NOMO-1 treated with DMSO at 0.1 percent for 48 hours (cell line): ENCODE data around the gene ARID5B.
"Not testable (repeated sequence)": the region's sequence is repeated elsewhere in the genome, so short reads cannot be mapped to it uniquely, and the experiment has no call there.

ENCODE experiments used
- DNase-seq: peaks from one replicate; lab custom pipeline; 2025; ENCODE audit not compliant: unreplicated experiment; lab: John Stamatoyannopoulos, UW

Gene ARID5B

DNA sequence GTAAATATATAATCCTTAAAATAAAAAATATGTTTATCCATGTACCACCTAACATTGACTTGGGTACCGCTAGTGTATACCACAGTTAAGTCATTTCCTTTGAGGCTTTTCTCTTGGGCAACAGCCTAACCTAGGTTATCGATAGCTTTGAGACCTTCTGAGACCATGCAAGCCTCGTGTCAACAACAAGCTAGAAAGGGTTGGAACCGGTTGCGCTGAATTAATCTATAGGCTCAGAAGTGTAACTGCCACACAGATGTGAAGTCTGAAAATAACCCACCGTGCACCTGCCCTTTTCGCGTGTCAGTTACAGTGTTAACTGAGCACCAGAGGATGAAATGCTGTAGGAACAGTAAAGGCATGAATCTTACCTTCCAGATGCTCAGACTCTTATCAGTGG, 59.8 kb downstream of the ARID5B start:
- peak; percentile 76 for DNase-seq

DNA sequence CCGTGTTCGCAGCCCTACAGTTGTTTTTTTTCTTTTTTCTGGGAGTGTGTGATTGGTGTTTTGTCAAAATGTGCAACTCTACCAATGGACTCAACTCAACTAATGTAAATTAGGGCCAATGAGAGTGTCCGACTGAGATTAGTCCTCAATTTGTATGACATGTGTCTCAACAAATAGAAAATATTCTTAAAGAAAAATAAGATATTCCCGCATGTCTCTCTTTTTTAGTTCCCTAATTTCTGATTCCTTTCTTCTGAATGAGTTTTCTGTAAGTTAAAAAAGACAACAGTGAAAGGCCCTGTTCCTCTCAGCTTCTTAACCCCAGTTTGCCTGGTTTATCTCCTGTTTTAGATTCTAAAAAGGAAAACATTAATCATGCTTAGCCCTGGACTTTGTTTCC, 61.5 kb downstream of the ARID5B start:
- DNase-seq, result no peak

DNA sequence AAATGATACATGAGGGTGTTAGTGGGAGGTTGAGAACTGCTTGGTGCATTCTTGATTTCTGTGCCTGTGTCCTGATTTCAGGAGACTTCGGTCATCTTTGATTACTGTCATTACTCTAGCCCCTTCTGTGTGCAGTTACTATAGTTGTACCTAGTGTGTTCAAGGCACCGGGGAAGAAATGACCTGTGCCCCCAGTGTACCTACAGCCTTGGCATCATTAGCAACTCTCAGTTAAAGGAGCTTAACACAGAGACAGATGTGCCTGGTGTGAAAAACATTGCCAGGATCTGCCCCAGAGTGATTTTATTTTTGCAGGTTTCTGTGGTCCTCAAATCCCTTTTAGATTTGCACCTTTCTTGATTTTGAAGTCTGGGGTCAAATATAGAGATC, 62.2 kb downstream of the ARID5B start:
- no peak for DNase-seq

DNA sequence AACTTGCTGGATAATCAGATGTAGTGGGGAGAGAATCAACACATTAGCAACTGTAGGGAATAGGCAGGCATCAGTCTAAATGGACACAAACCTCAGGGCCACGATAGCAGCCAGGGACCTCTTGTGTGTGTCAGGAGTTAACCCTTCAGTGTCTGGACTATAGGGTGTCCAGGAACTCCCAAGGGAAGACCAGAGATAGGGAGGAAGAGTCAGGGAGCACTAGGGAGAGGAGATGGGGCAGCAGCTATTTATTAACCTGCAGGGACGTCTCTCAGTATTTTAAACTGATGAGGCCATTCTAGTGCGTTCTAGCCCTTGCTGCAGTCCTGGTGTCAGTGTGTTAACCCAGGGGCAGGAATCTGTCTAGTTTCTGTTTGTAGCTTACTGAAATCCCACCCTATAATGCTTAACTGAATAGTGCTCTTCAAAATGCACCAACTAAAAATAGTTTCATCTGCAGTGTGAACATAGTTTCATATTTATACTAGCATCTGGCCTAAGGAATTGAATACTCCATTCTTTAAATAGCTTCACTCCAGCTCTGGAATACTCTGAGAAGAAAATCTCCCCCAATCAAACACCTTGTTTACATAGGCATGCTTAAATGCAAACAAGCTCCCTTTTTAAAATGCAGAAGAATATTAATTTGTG, 62.7 kb downstream of the ARID5B start:
- DNase-seq, result no peak

DNA sequence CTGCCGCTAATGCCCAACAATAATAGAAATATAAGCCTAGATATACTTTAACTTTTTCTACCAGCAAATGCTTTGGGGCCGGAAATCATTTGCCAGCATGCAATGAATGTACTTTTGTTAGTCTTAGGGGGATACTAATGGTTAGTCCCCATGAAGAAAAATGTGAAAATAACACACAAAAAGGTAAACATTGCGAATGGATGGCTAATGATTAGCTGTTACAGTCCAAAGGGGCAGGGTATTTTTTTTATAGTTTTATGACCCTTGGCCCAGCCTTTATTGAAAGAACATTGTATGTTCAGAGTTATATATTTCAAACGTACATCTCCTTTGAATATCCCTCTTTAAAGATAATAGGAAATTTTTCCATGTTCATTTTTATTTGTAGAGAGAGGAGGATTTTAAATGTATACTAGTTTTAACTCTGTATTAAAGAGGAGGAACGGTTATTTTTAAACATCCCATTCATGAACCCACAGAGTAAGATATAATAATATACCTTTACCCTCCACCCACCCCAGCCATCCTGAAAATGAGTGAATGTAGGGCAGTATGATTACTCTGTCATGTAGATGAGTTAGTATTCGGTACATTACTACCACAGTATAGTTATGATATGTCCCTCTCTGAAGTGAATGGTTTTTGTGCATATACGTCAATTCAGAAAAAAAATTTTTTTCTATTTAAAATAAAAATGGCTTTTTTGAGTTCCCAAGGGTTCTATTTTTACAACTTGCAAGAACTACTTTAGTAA, 63.6 kb downstream of the ARID5B start:
- no peak for DNase-seq

DNA sequence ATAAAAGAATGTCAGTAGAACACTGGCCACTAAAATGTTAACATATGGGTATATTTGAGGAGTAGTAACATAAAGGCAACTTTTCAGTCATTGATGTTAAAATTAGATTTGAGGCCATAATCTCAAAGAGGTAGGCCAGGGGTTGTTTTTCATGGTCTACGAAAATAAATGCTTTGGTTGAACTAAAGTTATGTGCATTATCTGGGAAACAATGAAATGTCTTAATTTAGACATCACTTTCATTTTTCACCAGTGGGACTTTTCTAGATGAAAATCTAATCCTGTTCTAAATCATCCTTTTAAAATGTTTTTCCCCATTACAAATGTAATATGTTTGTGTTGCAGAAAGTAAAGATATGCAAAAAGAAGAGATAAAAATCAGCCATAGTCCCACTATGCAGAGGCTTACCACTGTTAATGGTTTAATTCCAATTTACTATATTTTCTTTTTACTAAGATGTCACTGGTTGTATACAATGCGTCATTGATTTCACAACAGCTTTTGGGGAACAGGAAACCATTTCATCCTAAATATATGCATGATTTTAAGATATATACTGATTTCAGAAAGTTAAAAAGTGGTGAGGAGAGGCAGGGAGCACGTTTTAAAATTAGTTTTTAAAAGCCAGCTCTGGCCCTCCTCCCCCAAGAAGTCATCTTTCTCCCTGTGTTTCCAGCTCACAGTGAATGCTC, 64.3 kb downstream of the ARID5B start:
- DNase-seq, result no peak

DNA sequence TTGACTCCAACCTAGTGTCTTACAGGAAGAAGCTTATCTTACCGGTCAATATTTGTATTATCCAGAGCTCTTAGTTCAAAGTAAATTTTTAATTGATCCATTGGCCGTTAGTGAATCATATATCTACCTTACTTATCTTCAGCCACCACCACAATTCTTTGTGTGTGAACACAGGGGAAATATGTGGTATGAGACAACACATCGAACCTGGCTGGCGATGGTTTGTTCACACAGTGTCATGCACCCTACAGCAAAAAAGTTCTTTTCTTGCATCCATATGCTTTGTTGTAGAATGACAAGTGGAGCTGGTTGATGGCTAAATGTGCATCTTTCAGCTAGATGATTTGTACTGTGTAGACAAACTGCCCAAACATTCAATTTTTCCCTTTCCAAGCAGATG, 65.8 kb downstream of the ARID5B start:
- no peak for DNase-seq

DNA sequence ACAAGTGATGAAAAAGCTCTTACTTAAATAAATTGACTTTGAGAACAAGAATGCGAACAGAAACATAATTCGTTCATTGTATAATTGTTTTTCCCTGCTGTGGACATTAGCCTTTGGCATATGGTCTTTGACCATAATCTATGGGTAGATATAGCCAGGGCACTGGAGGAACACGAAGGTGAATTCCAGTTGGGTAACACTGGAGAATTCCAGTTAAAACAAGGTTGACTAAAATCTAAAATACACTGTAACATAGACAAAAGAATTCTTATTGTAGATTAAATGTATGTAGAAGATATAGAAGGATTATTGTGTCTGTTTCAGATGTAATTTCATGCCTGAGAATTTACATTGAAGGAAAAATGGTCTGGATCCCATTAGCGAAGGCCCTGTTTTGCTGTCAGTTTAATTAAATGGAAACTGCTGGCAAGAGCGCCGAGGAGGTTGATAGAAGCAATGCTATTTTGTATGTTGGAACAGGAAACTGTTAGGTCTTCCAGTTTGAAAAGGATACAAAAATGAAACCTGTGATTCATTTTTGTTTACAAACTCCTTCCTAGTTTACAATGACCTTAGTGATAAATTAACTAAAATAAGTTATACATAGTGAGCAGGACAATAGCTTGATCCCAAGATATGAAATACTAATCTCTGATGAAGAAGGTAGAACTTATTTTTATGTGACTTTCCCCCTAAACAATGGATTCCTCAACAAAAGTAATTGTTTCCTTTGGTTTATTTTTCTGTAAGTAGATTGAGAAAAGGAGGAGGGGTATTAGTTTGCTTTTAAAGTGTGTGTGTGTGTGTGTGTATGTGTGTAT, 68.9 kb downstream of the ARID5B start:
- no peak for DNase-seq

DNA sequence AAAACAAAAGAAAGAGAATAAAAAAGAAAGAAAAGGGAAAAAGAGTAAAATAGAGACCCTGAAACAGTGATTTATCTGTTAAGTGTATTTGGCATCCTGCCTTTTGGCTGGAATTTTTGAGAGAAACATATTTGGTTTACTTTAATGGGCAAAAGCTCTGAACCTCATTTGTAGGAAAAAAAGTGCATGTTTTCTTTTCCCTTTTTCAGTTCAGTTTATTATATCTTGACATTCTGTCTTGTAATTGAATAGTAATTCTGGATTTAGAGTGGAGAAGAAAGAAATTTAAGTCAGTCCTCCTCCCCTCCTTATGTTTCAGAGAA, 69.5 kb downstream of the ARID5B start:
- DNase-seq, result no peak

DNA sequence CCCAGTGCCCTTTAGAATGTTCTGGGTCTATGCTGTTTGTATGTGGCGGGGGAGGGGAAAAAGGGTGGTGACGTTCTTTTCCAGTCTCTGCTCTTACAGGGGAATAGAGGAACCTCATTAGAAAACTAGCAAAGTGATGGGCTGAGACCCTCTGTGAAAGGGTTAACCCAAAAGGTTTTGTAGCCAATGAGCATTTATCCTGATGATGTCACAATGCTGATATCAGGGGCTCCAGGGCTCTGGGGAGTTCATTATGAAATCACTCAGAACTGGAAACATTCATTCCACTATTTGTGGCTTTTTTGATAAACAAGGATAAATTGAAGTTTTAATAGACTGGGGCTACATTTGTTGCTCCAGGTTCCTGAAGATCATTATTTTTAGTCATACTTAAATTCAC, 71.7 kb downstream of the ARID5B start:
- DNase-seq, result no peak

DNA sequence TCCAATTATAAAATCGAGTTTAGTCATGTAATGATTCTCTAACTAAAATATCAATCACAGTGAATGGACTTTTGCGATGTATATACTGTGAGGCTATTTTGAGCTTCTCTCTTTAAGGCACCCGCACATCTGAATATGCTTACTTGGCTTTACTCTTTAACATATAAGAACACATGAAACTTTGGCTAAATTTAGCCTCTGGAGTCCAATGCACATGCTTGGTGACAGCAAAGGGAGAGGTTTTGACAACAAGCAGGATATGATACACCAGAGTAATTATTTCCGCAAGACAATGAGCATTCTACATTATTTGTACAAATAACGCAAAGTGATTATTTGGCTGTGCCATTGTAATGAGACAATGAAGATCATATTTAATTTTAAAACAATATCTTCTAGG, 72.4 kb downstream of the ARID5B start:
- DNase-seq, result no peak

DNA sequence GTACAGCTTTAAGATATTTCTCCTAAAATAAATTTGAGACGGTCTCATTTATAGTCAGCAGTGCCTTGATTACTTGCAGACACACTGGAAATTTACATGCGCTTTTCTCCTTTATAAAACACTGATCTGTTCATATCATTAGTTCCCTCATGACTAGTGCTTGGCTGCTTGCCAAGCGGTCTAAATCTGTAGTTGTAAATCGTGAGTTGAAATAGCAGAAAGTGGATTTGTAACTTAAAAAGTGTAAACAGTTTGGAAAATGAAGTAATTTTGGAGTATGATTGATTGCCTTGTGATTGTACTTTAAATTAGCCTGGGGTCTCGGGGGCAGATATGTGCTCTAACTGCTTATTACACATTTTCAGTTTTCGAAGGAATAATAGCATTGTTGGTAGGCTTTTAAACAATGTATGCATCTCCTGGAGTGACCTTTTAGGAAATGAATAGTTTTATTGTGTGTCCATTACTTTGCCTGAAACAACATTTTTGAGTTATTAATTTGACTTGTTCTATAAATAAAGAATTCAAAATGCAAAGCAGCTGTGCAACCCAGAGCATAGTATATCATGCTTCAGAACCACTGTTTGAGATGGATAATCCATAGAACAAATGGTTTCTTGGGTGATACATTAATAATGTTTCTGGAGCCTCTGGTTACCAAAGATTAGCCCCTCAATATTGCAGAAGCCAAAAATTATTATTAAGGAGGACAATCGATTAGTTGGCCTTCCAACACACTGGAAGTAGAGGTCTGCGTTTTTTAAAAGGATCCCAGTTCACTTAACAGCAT, 73.3 kb downstream of the ARID5B start:
- peak; percentile 7 for DNase-seq

DNA sequence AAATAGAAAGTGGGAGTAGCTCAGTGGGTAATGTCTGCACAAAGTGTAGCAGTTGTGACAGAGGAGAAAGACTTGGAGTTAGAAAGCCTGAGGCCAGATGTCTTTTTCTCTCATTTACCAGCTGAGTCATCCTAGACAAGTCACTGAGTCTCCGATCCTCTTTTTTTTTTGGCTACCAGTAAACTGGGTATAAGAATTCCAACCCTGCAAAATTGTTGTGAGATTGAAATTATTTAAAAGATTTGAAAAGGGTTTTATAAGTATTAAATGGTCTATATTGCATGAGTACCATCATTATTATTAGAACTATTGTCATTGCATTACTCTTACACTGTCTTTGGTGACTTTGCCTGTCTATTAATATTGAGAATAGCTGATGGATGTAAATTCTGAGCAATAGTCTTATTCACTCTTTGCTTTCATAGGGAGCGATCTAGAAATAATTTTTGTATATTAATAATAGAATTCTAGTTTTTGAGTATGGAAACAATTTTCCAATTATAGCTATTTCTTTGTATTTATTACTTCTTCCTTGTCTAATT, 74.0 kb downstream of the ARID5B start:
- peak; percentile 56 for DNase-seq

DNA sequence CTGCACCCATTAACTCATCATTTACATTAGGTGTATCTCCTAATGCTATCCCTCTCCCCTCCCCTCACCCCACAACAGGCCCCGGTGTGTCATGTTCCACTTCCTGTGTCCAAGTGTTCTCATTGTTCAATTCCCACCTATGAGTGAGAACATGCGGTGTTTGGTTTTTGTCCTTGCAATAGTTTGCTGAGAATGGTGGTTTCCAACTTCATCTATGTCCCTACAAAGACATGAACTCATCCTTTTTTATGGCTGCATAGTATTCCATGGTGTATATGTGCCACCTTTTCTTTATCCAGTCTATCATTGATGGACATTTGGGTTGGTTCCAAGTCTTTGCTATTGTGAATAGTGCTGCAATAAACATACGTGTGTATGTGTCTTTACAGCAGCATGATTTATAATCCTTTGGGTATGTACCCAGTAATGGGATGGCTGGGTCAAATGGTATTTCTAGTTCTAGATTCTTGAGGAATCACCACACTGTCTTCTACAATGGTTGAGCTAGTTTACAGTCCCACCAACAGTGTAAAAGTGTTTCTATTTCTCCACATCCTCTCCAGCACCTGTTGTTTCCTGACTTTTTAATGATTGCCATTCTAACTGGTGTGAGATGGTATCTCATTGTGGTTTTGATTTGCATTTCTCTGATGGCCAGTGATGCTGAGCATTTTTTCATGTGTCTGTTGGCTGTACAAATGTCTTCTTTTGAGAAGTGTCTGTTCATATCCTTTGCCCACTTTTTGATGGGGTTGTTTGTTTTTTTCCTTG, 75.6 kb downstream of the ARID5B start:
- not testable (repeated sequence) for DNase-seq

DNA sequence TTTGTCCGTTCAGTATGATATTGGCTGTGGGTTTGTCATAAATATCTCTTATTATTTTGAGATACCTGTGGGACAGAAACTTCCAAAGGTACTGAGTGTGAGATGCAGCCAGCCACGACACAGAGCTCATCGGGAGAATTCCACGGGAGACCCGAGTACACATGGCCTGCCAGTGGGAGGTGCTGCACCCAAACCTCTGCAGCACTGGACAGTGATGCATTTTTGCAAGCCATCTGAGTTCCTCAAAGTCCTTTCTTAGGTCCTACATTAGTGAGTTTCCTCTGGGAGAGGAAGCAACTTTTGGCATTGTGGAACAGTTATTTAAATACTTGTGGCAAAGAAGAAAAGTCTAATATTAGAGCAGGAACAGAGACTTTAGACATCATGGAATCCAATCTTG, 77.5 kb downstream of the ARID5B start:
- peak; percentile 32 for DNase-seq

DNA sequence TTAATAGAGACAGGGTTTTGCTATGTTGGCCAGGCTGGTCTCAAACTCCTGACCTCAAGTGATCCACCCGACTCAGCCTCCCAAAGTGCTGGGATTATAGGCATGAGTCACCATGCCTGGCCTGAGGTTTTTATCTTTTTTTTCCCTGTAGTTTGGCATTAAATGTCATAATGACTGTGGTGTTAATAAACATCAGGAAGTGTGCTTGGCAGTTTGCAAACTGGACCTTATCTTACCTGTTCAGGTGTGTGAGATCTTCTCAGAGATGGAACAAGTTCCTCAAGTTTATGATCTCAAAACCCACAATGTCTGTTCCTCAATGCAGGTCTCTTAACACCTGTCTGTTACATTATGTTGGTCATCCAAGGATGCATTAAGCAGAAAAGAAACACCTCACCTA, 80.0 kb downstream of the ARID5B start:
- DNase-seq, result no peak

DNA sequence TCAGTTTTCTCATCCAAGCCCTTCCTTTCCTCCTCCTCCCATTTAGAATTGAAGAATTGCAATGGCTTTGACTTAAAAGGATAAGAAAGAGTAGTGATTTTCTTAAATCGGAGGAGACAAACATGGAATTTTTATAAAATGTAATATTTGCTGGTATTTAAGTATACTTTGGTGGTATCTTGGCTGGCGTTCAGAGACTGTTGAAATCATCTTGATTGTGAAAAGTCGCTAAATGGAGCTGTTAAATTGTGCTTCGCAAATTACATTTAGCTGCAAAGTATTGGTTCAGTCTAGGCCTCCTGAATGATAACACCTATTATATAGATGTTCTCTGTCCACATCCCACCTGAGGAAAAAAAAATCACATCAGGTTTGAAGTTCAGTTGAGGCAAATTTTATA, 81.8 kb downstream of the ARID5B start:
- no peak for DNase-seq

DNA sequence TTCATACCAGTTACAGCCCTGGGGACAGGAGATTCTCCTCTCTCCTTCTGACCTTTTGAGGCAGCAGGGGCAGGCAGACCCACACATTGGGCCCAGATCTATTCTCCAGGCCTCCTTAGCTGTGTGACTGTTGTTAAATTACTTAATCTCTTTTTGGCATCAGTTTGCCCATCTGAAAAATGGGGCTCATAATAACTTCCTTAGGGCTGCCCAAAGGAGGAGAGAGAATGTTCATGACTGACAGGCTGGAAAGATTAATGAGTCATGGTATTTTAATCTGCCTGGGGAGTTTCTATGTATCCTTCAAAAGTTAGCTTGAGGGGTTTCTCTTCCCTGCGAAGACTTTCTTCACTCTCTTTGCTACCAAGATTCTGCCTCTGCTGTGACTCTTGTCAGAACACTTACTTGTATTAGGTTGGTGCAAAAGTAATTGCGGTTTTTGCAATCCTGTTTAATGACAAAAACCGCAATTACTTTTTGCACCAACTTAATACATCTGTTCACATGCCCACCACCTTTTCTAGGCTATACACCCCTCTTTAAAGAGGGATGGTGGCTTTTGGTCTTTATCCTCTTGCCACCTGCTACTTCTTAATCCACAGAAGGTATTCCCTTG, 83.4 kb downstream of the ARID5B start:
- DNase-seq, result no peak

DNA sequence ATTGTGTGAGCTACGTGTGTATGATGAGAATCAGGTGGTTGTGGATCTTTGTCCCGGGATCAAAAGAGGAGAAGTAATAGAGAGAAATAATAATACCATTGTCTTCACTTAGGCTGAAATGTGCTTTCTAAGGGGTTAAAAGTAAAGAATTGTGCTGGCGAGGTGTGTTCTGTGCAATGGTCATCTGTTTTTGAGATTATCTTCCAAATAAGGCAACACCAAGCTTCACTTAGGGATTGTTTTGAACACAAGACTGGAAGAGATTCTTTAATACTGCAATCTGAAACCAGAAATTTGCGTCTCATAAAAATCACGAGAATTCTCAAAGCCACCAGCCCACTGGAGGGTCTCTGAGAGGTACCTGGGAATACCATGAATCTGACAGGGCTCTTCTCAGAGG, 84.2 kb downstream of the ARID5B start:
- no peak for DNase-seq
